Activated T-cell treated with anti-CD3 and anti-CD28 coated beads for 4 hours (primary cell): ENCODE measurements around the gene TSHZ3.
A peak's percentile ranks its signal among the peaks of the same experiment; 100 is the strongest.

Source experiments
- DNase-seq: peaks from one replicate; pipeline ENCODE4 v3.0.0-alpha.2; 2020

TSHZ3 gene

GRCh38 chr19:31334101-31334848 lies 15.0 kb downstream of the TSHZ3 start:
- no peak for DNase-seq

GRCh38 chr19:31332096-31332495 lies 17.1 kb downstream of the TSHZ3 start:
- DNase-seq = no peak

- no peak for DNase-seq
These were observed 17.7 kb downstream of the TSHZ3 start for GRCh38 chr19:31331536-31331935.

GRCh38 chr19:31330761-31331160 lies 18.5 kb downstream of the TSHZ3 start:
- no peak for DNase-seq

- no peak for DNase-seq
These were observed 19.0 kb downstream of the TSHZ3 start for GRCh38 chr19:31330237-31330636.

- DNase-seq = no peak
These were observed 19.4 kb downstream of the TSHZ3 start for GRCh38 chr19:31329819-31330218.

- no peak for DNase-seq
These were observed 21.0 kb downstream of the TSHZ3 start for GRCh38 chr19:31328238-31328637.

GRCh38 chr19:31326329-31327028 lies 22.8 kb downstream of the TSHZ3 start:
- DNase-seq = no peak

GRCh38 chr19:31325342-31325741 lies 23.9 kb downstream of the TSHZ3 start:
- DNase-seq = no peak

GRCh38 chr19:31319465-31319864 lies 29.8 kb downstream of the TSHZ3 start:
- no peak for DNase-seq

GRCh38 chr19:31318790-31319425 lies 30.3 kb downstream of the TSHZ3 start:
- DNase-seq = no peak

- DNase-seq = no peak
These were observed 31.7 kb downstream of the TSHZ3 start for GRCh38 chr19:31317570-31317969.

- no peak for DNase-seq
These were observed 32.1 kb downstream of the TSHZ3 start for GRCh38 chr19:31317093-31317492.

- no peak for DNase-seq
These were observed 32.9 kb downstream of the TSHZ3 start for GRCh38 chr19:31316201-31316951.

GRCh38 chr19:31315652-31316051 lies 33.6 kb downstream of the TSHZ3 start:
- DNase-seq = no peak

GRCh38 chr19:31314849-31315629 lies 34.2 kb downstream of the TSHZ3 start:
- DNase-seq = no peak

- no peak for DNase-seq
These were observed 35.1 kb downstream of the TSHZ3 start for GRCh38 chr19:31314156-31314555.

- no peak for DNase-seq
These were observed 35.8 kb downstream of the TSHZ3 start for GRCh38 chr19:31313291-31314030.

- no peak for DNase-seq
These were observed 36.5 kb downstream of the TSHZ3 start for GRCh38 chr19:31312677-31313244.

- peak; percentile 30 for DNase-seq
These were observed 37.1 kb downstream of the TSHZ3 start for GRCh38 chr19:31312009-31312676.
